ENCODE data around the gene PPP3R1.

The PPP3R1 gene

GRCh38 chr2:68234405-68234804 lies 17.9 kb downstream of the PPP3R1 start:
- no peak for DNase-seq (ENCODE audit: low read depth in 2 of 2)

DNA sequence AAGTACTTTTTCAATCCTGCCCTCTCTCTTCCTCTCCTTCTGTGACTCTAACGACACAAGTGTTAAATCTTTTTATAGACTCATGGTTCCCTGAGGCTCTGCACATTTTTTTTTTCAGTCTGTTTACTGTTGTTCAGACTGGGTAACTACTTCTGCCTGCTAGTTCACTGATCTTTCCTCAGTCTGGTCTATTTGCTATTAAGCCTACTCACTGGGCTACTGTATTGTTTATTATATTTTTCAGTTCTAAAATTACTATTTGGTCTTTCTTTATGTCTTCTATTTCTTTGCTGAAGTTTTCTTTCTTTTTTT lies 21.3 kb downstream of the PPP3R1 start:
- no peak for DNase-seq (ENCODE audit: low read depth in 2 of 2)

DNA sequence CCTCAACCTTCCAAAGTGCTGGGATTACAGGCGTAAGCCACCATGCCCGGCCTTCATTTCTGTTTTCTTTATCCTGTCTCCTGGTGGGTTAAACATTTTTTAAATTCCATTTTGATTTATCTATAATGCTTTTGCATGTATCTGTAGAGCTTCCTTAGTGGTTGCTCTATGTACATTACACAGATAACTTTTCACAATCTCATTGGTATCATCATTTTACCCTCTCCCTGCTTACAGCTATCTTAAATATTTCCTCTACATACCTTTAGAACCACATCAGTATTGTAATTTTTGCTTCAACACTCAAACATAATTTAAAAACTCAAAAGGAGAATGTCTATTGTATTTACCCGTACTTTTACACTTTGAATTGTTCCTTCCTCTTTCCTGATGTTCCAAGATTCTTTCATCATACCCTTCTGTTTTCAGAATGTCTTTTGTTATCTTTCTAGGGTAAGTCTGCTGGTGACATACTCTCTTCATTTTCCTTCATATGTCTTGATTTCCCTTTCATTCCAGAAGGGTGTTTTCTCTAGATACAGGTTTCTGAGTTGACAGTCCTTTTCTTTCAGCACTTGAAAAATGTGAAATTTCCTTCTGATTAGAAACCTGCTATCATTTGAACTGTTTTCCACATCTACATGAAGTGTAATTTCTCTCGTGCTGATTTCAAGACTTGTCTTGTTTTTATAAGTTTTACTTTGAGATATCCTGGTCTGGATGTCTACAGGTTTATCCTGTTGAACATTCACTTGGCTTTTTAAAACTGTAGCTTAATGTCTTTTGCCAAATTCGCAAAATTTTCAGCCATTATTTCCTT lies 21.9 kb downstream of the PPP3R1 start:
- no peak for DNase-seq (ENCODE audit: low read depth in 2 of 2)

DNA sequence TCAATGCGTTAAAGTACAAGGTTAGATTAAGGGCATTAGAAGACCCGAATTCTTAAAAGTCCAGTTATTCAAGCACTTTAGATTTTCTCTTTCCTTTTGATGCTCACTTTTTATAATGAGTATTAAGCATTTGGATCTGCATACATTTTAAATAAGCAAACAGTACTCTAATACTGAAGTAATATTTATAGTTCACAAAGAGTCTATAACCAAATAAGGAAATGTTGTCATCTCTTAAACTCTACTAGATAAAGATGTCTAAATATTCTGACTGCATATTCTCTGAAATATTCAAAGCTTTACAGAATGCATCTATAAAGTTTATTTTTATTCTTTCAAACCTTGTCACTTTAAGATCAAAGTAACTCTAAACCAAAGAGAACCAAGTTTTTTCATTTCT lies 25.5 kb downstream of the PPP3R1 start:
- DNase-seq (ENCODE audit: low read depth in 2 of 2), result no peak

DNA sequence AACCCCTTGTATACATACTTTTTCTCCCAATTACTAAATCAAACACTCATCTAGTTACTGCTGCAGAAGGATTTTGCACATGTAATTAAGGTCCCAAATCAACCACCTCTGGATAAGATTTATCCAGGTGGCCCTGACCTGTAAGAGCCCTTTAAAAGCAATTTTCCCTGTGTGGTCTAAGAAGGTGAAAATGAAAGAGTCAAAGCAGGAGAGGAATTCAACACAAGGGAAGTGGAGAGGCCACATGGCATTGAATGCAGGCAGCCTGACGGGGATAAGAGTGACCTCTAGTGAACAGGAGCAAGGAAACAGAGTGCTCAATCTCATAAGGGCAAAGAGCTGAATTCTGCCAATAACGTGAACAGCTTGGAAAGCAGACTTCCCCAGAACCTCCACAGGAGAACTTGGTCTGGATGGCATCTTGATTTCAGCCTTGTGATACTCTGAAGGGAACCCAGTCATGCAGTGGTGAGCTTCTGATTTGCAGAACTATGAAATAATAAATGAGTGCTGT lies 27.2 kb downstream of the PPP3R1 start:
- no peak for DNase-seq (ENCODE audit: low read depth in 2 of 2)

GRCh38 chr2:68223419-68223818 lies 28.9 kb downstream of the PPP3R1 start:
- no peak for DNase-seq (ENCODE audit: low read depth in 2 of 2)

DNA sequence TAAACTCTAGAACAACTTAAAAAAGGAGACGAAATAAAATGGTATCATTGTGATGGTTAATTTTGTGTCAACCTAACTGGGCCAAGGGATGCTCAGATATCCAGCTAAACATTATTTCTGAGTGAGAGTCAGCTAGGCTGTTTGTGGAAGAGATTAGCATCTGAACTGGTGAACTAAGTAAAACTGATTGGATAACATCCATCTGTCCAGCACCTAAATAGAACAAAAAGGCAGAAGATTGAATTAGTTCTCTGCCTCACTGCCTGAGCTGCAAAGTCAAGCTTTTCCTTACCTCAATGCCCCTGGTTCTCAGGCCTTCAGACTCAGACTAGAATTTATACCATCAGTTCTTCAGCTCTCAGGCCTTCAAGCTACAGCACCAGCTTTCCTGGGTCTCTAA lies 30.0 kb downstream of the PPP3R1 start:
- DNase-seq (ENCODE audit: low read depth in 2 of 2), result no peak

- no peak for DNase-seq (ENCODE audit: low read depth in 2 of 2)
Observed at GRCh38 chr2:68218343-68218901, 33.9 kb downstream of the PPP3R1 start.

- DNase-seq (ENCODE audit: low read depth in 2 of 2), result no peak
Observed at GRCh38 chr2:68217729-68218128, 34.6 kb downstream of the PPP3R1 start.

GRCh38 chr2:68216454-68217310 lies 35.6 kb downstream of the PPP3R1 start:
- no peak for DNase-seq (ENCODE audit: low read depth in 2 of 2)

DNA sequence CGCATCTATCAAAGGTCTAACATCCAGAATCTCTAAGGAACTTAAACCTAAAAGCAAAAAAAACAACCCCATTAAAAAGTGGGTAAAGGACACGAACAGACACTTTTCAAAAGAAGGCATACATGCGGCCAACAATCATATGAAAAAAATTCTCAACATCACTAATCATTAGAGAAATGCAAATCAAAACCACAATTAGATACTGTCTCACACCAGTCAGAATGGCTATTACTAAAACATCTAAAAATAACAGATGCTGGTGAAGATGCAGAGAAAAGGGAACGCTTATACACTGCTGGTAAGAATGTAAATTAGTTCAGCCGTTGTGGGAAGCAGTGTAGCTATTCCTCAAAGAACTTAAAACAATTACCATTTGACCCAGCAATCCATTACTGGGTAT lies 38.0 kb downstream of the PPP3R1 start:
- DNase-seq (ENCODE audit: low read depth in 2 of 2), result no peak

DNA sequence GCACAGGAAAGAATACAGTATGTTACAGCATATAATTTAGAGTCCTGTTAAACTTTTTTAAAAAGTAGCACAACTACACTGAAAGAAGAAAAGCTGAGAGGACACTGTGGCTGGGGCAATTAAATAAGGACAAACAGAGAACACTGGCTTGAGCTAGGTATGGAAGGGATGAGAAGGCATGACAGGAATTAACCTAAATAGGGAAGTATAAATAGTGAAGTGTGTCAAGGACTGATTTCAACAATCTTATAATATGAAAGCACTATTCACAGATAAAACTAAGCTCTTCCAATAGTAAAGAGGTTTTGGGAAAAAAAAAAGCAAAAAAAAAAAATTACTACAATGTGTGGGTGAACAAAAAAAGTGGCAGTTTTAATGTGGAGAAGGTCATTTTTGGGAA lies 45.5 kb downstream of the PPP3R1 start:
- DNase-seq (ENCODE audit: low read depth in 2 of 2), result no peak

- DNase-seq (ENCODE audit: low read depth in 2 of 2), result no peak
Observed at GRCh38 chr2:68203587-68203986, 48.7 kb downstream of the PPP3R1 start.

DNA sequence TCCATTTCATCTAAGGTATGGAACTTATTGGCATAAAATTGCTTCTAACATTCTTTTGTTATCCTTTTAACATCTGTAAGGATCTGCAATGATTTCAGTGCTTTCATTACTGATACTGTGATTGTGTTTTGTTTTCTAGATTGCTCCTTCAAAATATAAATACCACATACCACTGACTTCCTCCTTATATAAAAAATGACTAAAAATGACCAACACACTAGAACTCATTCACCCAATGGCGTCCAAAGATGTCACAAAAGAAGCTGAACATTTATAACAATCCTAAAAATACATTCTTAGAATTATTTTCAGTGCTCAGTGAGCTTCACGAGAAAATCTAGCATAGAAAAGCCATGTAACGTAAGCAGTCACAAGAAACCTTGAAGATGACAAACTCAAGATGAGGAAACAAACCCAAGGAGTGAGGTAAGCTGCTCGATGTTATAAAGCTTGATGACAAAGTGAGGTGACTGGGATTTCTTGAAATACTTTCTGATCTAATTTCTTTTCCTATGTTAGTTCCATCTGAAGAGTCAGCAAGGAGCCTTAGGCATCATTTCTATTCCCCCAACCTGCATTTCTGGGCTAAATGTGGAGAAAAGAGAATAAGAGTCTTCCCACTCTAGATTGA lies 52.1 kb downstream of the PPP3R1 start:
- DNase-seq (ENCODE audit: low read depth in 2 of 2), result no peak

GRCh38 chr2:68196120-68196716 lies 56.1 kb downstream of the PPP3R1 start:
- DNase-seq (ENCODE audit: low read depth in 2 of 2), result no peak

- no peak for DNase-seq (ENCODE audit: low read depth in 2 of 2)
Observed at GRCh38 chr2:68195096-68195495, 57.2 kb downstream of the PPP3R1 start.

DNA sequence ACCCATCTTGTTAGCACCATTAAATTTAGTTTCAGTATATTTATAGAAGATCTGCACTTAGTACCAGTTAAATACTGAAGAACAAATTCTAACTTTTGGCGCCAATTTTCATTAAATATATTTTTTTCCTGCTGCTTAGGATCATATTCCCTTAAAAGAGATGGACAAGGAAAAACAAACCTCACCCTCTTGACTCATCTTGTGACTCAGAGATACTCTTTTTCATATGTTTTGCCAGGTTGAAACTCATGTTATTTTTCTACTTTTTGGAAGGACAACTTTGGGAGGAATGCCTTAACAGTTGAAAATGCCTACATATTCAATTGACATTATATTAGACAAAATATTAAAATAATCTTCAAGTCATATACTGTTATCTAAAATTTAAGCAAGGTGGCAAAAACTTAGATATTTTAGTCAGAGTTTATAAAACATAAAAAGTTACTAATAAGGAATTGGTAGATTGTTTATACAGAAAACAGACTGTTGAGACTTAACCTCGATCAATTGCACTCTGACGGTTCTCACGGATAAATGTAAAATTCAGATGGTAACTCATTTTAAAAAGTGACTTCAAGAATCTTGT lies 58.5 kb downstream of the PPP3R1 start:
- no peak for DNase-seq (ENCODE audit: low read depth in 2 of 2)

GRCh38 chr2:68193144-68193543 lies 59.2 kb downstream of the PPP3R1 start:
- DNase-seq (ENCODE audit: low read depth in 2 of 2), result no peak

- DNase-seq (ENCODE audit: low read depth in 2 of 2), result no peak
Observed at GRCh38 chr2:68190991-68191731, 61.2 kb downstream of the PPP3R1 start.

DNA sequence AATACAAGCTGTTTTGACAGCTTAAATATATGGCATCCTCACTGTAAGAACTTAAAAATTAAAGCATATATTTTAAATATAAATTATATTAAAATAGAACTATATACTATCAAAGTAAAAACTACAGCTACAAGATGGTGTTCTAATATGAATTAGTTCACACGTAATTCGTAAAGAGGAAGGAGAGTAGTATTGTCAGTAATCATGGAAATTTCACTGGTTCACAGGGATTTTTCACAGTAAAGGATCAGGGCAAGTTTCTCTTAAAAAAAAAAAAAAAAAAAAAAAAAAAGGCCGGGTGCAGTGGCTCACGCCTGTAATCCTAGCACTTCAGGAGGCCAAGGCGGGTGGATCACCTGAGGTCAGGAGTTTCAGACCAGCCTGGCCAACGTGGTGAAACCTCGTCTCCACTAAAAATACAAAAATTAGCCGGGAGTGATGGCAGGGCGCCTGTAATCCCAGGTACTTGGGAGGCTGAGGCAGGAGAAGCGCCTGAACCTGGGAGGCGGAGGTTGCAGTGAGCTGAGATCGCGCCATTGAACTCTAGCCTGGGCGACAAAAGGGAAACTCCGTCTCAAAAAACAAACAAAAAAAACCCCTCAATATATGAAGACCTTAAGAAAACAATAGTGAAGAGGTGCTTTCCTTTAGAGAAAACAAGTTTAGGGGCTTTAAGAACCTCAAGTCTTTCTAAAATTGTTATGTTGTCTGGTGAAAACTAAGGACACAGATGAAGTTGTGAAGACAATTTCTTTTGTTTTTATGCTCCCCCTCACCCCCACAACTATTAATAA lies 62.1 kb downstream of the PPP3R1 start:
- no peak for DNase-seq (ENCODE audit: low read depth in 2 of 2)

All from stimulated activated CD4-positive, alpha-beta T cell treated with anti-CD3 and anti-CD28 coated beads, Interleukin-12 subunit alpha, Interleukin-12 subunit beta, amount 100 ng/mL, for 24 hours (primary cell).